K562 (cell line): Measurements from ENCODE around the gene YIPF5. TPM values are rescaled to one million over a fixed set of nuclear protein-coding genes. Genes with fewer than 3 reads are reported as not detected.

Experiments
- ATF2 ChIP-seq: sonication (generic); formaldehyde crosslinking; IDR thresholded peaks from 2 replicates; pipeline ENCODE4 v1.8.1; 2022; ENCODE audit warnings: missing genetic modification reagents
- ETV6 ChIP-seq, 3 experiments: fragments of 150-350 bp in 1 of 3; sonication (generic) in 1 of 3; formaldehyde crosslinking in 1 of 3; IDR thresholded peaks; 2 replicates each; pipeline versions ENCODE4 v1.6.1 to v1.8.0; 2014 to 2022; ENCODE audit warnings: borderline replicate concordance in 2 of 3, low read depth in 2 of 3, antibody characterized with exemption in 1 of 3, low read length in 1 of 3, mild to moderate bottlenecking in 1 of 3, missing genetic modification reagents in 1 of 3
- FOSL1 ChIP-seq: fragments of 200-800 bp; sonication (Bioruptor generic); conservative IDR thresholded peaks from 2 replicates; pipeline ENCODE4 v1.6.1; 2016; ENCODE audit warnings: missing genetic modification characterization, missing compliant biosample characterization
- FUS ChIP-seq: fragments of 200-400 bp; formaldehyde crosslinking; optimal IDR thresholded peaks from 2 replicates; pipeline ENCODE3; 2017; ENCODE audit warnings: low read depth, low read length
- GABPA ChIP-seq: fragments of 200-800 bp; sonication (Bioruptor generic); conservative IDR thresholded peaks from 2 replicates; pipeline ENCODE4 v1.6.1; 2016; ENCODE audit warnings: low read depth, missing genetic modification characterization, missing compliant biosample characterization
- HDAC1 ChIP-seq, 2 experiments: fragments of 450-650 bp; IDR thresholded peaks; 2 replicates each; pipeline ENCODE4 v1.6.1; 2016 to 2017; ENCODE audit warnings: inconsistent platforms in 1 of 2, mild to moderate bottlenecking in 1 of 2, moderate library complexity in 1 of 2
- HMGN3 ChIP-seq: IDR thresholded peaks from 2 replicates; pipeline ENCODE4 v1.6.1; 2011; ENCODE audit warnings: borderline replicate concordance, low read depth, mild to moderate bottlenecking, mixed read lengths, low read length; ENCODE audit not compliant: insufficient read length; ENCODE audit errors: extremely low read depth
- ID3 ChIP-seq, 2 experiments: fragments of 250-450 bp in 1 of 2; fragments of 450-650 bp in 1 of 2; sonication (Bioruptor Pico) in 1 of 2; IDR thresholded peaks; 2 replicates each; pipeline versions ENCODE4 v1.6.1 to v1.8.0; 2016 to 2021; ENCODE audit warnings: mild to moderate bottlenecking in 2 of 2, moderate library complexity in 2 of 2, missing compliant biosample characterization in 1 of 2, missing genetic modification characterization in 1 of 2
- KDM2B ChIP-seq: fragments of 250-450 bp; sonication (Bioruptor Pico); IDR thresholded peaks from 2 replicates; pipeline ENCODE4 v1.8.0; 2021; ENCODE audit warnings: mild to moderate bottlenecking, moderate library complexity
- MTA3 ChIP-seq: fragments of 450-650 bp; formaldehyde crosslinking; IDR thresholded peaks from 2 replicates; pipeline ENCODE4 v1.6.1; 2017; ENCODE audit warnings: mild to moderate bottlenecking, borderline replicate concordance
- PHB2 ChIP-seq: fragments of 450-650 bp; IDR thresholded peaks from 2 replicates; pipeline ENCODE4 v1.6.1; 2017; ENCODE audit warnings: low read depth
- POLR2AphosphoS5 ChIP-seq: IDR thresholded peaks from 2 replicates; pipeline ENCODE4 v1.6.1; 2011; ENCODE audit warnings: mild to moderate bottlenecking, low read depth, low read length, moderate library complexity; ENCODE audit not compliant: control insufficient read depth, insufficient read depth
- RBBP5 ChIP-seq: fragments of 200-600 bp; sonication (generic); IDR thresholded peaks from 2 replicates; pipeline ENCODE4 v1.6.1; 2012; ENCODE audit warnings: borderline replicate concordance, mild to moderate bottlenecking, low read length, control low read depth, inconsistent platforms; ENCODE audit not compliant: insufficient read depth, poor library complexity, severe bottlenecking
- SAP30 ChIP-seq: fragments of 200-600 bp; sonication (generic); IDR thresholded peaks from 2 replicates; pipeline ENCODE4 v1.6.1; 2012; ENCODE audit warnings: borderline replicate concordance, low read depth, mild to moderate bottlenecking, moderate library complexity, low read length, control low read depth, inconsistent platforms; ENCODE audit not compliant: insufficient read depth, poor library complexity, severe bottlenecking
- SLC30A9 ChIP-seq: fragments of 250-450 bp; sonication (Bioruptor Pico); IDR thresholded peaks from 2 replicates; pipeline ENCODE4 v1.8.0; 2022; ENCODE audit warnings: mild to moderate bottlenecking, moderate library complexity
- SRSF1 ChIP-seq: fragments of 200-400 bp; formaldehyde crosslinking; IDR thresholded peaks from 2 replicates; pipeline ENCODE4 v1.6.1; 2017; ENCODE audit warnings: mild to moderate bottlenecking, low read depth, low read length, moderate library complexity
- SUPT5H ChIP-seq: fragments of 450-650 bp; IDR thresholded peaks from 2 replicates; pipeline ENCODE4 v1.6.1; 2016
- ZBTB2 ChIP-seq: fragments of 450-650 bp; IDR thresholded peaks from 2 replicates; pipeline ENCODE4 v1.6.1; 2016; ENCODE audit warnings: antibody characterized with exemption
- ZKSCAN3 ChIP-seq: fragments of 250-450 bp; sonication (Bioruptor Pico); IDR thresholded peaks from 2 replicates; pipeline ENCODE4 v1.4.0; 2020
- ZNF224 ChIP-seq: sonication (generic); formaldehyde crosslinking; IDR thresholded peaks from 2 replicates; pipeline ENCODE4 v1.8.0; 2022; ENCODE audit warnings: mild to moderate bottlenecking, missing genetic modification reagents
- ZNF263 ChIP-seq: sonication (generic); formaldehyde crosslinking; IDR thresholded peaks from 2 replicates; pipeline ENCODE4 v1.8.0; 2022; ENCODE audit warnings: mild to moderate bottlenecking, missing genetic modification reagents, borderline replicate concordance
- ZNF41 ChIP-seq: fragments of 250-450 bp; sonication (Bioruptor Pico); conservative IDR thresholded peaks from 2 replicates; pipeline ENCODE4 v1.4.0; 2020; ENCODE audit warnings: mild to moderate bottlenecking
- ZNF764 ChIP-seq: fragments of 250-450 bp; sonication (Bioruptor Pico); IDR thresholded peaks from 2 replicates; pipeline ENCODE4 v1.4.0; 2020; ENCODE audit warnings: low read depth, mild to moderate bottlenecking, moderate library complexity
- ZSCAN32 ChIP-seq: fragments of 450-650 bp; formaldehyde crosslinking; IDR thresholded peaks from 2 replicates; pipeline ENCODE4 v1.4.0; 2020; ENCODE audit warnings: mild to moderate bottlenecking, moderate library complexity
- polyA plus RNA-seq, 8 experiments: library from polyadenylated mRNA; depleted of rRNA in 4 of 8; stranded (reverse) in 5 of 8; unstranded in 3 of 8; fragments of >200 nt; fragmentation: Nextera tagmentation in 2 of 8; fragmentation: Illumina TruSeq in 1 of 8; extraction: Ambion mirVana in 2 of 8; extraction: Trizol in 1 of 8; gene quantifications; 2 replicates each; pipeline versions ENCODE4 v1.2.1 to v1.2.3, GENCODE V29; 2011 to 2014; ENCODE audit warnings: inconsistent platforms in 1 of 8, missing spikeins in 1 of 8
- total RNA-seq, 7 experiments: library from RNA; depleted of rRNA in 6 of 7; stranded (reverse); fragments of >200 nt in 6 of 7; fragmentation: Illumina TruSeq in 2 of 7; extraction: Trizol in 2 of 7; gene quantifications; 2 replicates each; pipeline versions ENCODE4 v1.2.1 to v1.2.3, GENCODE V29; 2011 to 2021; ENCODE audit warnings: low replicate concordance in 1 of 7

Gene YIPF5
- total and polyA plus RNA-seq, 9 of the 15 experiments (the other 6 are each of a cell fraction or from before 2014, with no cell fraction given) = 12.1 to 52.9 (median 33.7) TPM

GRCh38 chr5:144170276-144171024, at the start of gene YIPF5, which contains the start of gene KCTD16 (continued):
- TF ChIP-seq ZNF764 (CRISPR knock-in tag) (no peak), SRSF1 (no peak), SUPT5H (peak; percentile 89), PHB2 (no peak), MTA3 (no peak; the same call in 1 of the 2 replicates), HDAC1 (IDR thresholded peaks at IDR 0.05) (peak in 1 of 2 experiments; percentile 89; a peak in 2 of 4 replicates), RBBP5 (peak; percentile 87), ZKSCAN3 (CRISPR knock-in tag) (no peak), KDM2B (no peak), ZBTB2 (peak; percentile 89), ID3 (CRISPR knock-in tag; IDR thresholded peaks at IDR 0.05) (no peak), ID3 (tag; IDR thresholded peaks at IDR 0.05) (no peak), ZNF41 (CRISPR knock-in tag) (no peak), SAP30 (peak; percentile 85), ZNF224 (CRISPR knock-in tag) (no peak), FOSL1 (tag) (no peak), GABPA (peak; percentile 96), ATF2 (CRISPR knock-in tag) (no peak), ZNF263 (CRISPR knock-in tag) (no peak), POLR2AphosphoS5 (peak; percentile 79), HMGN3 (no peak), FUS (no peak), ETV6 (IDR thresholded peaks at IDR 0.05; ENCODE audit: borderline replicate concordance in 1 of 2, low read depth in 2 of 2, low read length in 1 of 2) (no peak), ETV6 (CRISPR knock-in tag; IDR thresholded peaks at IDR 0.05; ENCODE audit: borderline replicate concordance) (no peak), SLC30A9 (CRISPR knock-in tag) (no peak), ZSCAN32 (CRISPR knock-in tag) (no peak)
